B cell (primary cell): ENCODE measurements around the gene PML.

Experiments
- EZH2 ChIP-seq: IDR thresholded peaks from 2 replicates; pipeline ENCODE4 v1.6.1; 2012; ENCODE audit warnings: borderline replicate concordance, low read depth, mild to moderate bottlenecking, moderate library complexity, low read length; ENCODE audit not compliant: insufficient read depth, poor library complexity, severe bottlenecking
- TF ChIP-seq, protein P1 (sequence below): fragments of 200-600 bp; IDR thresholded peaks from one replicate; pipeline ENCODE4 v1.8.0; 2022; ENCODE audit warnings: antibody characterized with exemption, mild to moderate bottlenecking

DNA sequence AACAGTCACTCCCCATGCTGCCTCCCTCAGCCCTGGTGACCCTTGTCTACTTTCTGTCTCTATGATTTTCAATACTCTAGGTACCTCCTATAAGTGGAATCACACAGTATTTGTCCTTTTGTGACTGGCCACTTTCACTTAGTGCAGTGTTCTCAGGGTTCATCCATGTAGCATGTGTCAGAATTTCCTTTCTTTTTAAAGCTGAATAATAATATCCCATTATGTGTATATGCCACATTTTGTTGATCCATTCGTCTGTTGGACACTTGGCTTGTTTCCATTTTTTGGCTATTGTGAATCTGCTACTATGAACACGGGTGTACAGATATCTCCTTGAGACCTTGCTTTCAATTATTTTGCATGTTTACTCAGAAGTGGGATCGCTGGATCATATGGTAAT lies 34.1 kb downstream of the PML start:
- TF ChIP-seq, protein P1, sequence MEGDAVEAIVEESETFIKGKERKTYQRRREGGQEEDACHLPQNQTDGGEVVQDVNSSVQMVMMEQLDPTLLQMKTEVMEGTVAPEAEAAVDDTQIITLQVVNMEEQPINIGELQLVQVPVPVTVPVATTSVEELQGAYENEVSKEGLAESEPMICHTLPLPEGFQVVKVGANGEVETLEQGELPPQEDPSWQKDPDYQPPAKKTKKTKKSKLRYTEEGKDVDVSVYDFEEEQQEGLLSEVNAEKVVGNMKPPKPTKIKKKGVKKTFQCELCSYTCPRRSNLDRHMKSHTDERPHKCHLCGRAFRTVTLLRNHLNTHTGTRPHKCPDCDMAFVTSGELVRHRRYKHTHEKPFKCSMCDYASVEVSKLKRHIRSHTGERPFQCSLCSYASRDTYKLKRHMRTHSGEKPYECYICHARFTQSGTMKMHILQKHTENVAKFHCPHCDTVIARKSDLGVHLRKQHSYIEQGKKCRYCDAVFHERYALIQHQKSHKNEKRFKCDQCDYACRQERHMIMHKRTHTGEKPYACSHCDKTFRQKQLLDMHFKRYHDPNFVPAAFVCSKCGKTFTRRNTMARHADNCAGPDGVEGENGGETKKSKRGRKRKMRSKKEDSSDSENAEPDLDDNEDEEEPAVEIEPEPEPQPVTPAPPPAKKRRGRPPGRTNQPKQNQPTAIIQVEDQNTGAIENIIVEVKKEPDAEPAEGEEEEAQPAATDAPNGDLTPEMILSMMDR = no peak
- no peak for TF ChIP-seq EZH2
